GM12878 (cell line): ENCODE measurements around the gene PHB1.

Experiments
- ASH2L ChIP-seq: fragments of 300-600, 200-600 bp; sonication (generic); IDR thresholded peaks from 2 replicates; pipeline ENCODE4 v1.6.1; 2017; ENCODE audit warnings: low read depth, mild to moderate bottlenecking, borderline replicate concordance
- CBX3 ChIP-seq: fragments of 200-600 bp; sonication (generic); IDR thresholded peaks from 2 replicates; pipeline ENCODE4 v1.6.1; 2016; ENCODE audit warnings: low read depth, borderline replicate concordance
- EZH2 ChIP-seq: IDR thresholded peaks from 2 replicates; pipeline ENCODE4 v1.6.1; 2012; ENCODE audit warnings: low read depth, mild to moderate bottlenecking, control low read depth, inconsistent platforms, low read length, borderline replicate concordance; ENCODE audit not compliant: control insufficient read depth
- JUND ChIP-seq: IDR thresholded peaks from 2 replicates; pipeline ENCODE4 v1.6.1; 2012; ENCODE audit warnings: low read depth, mild to moderate bottlenecking, low read length, improper control_type of control experiment, moderate library complexity
- MTA3 ChIP-seq: IDR thresholded peaks from 2 replicates; pipeline ENCODE4 v1.6.1; 2012; ENCODE audit warnings: low read length, inconsistent platforms, borderline replicate concordance
- POLR2A ChIP-seq: IDR thresholded peaks from 2 replicates; pipeline ENCODE4 v1.6.1; 2011; ENCODE audit warnings: low read depth, mild to moderate bottlenecking, low read length
- POLR2AphosphoS2 ChIP-seq: IDR thresholded peaks from 2 replicates; pipeline ENCODE4 v1.6.1; 2011; ENCODE audit warnings: low read depth, mild to moderate bottlenecking, low read length, improper control_type of control experiment, moderate library complexity
- SUPT20H ChIP-seq: IDR thresholded peaks from 2 replicates; pipeline ENCODE4 v1.6.1; 2011; ENCODE audit warnings: low read depth, mild to moderate bottlenecking, low read length, moderate library complexity, borderline replicate concordance; ENCODE audit not compliant: control insufficient read depth
- TAF1 ChIP-seq: IDR thresholded peaks from 2 replicates; pipeline ENCODE4 v1.6.1; 2011; ENCODE audit warnings: mild to moderate bottlenecking, low read depth, low read length, borderline replicate concordance
- TCF12 ChIP-seq: IDR thresholded peaks from 2 replicates; pipeline ENCODE4 v1.6.1; 2011; ENCODE audit warnings: low read depth, mild to moderate bottlenecking, low read length
- TF ChIP-seq, protein P1 (sequence below), 3 experiments: IDR thresholded peaks in 2 of 3; conservative IDR thresholded peaks in 1 of 3; 2 replicates each; pipeline ENCODE4 v1.5.1; 2011; ENCODE audit warnings: low read depth in 3 of 3, low read length in 3 of 3, mild to moderate bottlenecking in 3 of 3, control low read depth in 2 of 3, moderate library complexity in 2 of 3, inconsistent platforms in 1 of 3, mixed read lengths in 1 of 3; ENCODE audit not compliant: control insufficient read depth in 2 of 3, insufficient read depth in 1 of 3; ENCODE audit errors: extremely low read depth in 1 of 3
- TF ChIP-seq, protein P2 (sequence below): IDR thresholded peaks from 2 replicates; pipeline ENCODE4 v1.6.1; 2012; ENCODE audit warnings: low read length, inconsistent platforms

- TF ChIP-seq MTA3 (no peak), ASH2L (no peak), POLR2A (no peak), JUND (no peak), POLR2AphosphoS2 (no peak), SUPT20H (no peak), CBX3 (no peak), TAF1 (no peak), TCF12 (no peak), EZH2 (no peak)
- TF ChIP-seq, protein P1, sequence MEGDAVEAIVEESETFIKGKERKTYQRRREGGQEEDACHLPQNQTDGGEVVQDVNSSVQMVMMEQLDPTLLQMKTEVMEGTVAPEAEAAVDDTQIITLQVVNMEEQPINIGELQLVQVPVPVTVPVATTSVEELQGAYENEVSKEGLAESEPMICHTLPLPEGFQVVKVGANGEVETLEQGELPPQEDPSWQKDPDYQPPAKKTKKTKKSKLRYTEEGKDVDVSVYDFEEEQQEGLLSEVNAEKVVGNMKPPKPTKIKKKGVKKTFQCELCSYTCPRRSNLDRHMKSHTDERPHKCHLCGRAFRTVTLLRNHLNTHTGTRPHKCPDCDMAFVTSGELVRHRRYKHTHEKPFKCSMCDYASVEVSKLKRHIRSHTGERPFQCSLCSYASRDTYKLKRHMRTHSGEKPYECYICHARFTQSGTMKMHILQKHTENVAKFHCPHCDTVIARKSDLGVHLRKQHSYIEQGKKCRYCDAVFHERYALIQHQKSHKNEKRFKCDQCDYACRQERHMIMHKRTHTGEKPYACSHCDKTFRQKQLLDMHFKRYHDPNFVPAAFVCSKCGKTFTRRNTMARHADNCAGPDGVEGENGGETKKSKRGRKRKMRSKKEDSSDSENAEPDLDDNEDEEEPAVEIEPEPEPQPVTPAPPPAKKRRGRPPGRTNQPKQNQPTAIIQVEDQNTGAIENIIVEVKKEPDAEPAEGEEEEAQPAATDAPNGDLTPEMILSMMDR (IDR thresholded peaks at IDR 0.05 in 2 of 3, conservative IDR thresholded peaks at IDR 0.05 in 1 of 3; ENCODE audit: control insufficient read depth in 2 of 3, extremely low read depth in 1 of 3, insufficient read depth in 1 of 3, low read depth in 3 of 3, low read length in 3 of 3), result no peak
- TF ChIP-seq, protein P2, sequence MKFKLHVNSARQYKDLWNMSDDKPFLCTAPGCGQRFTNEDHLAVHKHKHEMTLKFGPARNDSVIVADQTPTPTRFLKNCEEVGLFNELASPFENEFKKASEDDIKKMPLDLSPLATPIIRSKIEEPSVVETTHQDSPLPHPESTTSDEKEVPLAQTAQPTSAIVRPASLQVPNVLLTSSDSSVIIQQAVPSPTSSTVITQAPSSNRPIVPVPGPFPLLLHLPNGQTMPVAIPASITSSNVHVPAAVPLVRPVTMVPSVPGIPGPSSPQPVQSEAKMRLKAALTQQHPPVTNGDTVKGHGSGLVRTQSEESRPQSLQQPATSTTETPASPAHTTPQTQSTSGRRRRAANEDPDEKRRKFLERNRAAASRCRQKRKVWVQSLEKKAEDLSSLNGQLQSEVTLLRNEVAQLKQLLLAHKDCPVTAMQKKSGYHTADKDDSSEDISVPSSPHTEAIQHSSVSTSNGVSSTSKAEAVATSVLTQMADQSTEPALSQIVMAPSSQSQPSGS, result no peak
These were observed 45.6 kb downstream of the PHB1 start for GRCh38 chr17:49369089-49369488.
